GM12878 (cell line): ENCODE data around the gene TAB2. TPM values are rescaled to one million over a fixed set of nuclear protein-coding genes. Genes with fewer than 3 reads are reported as not detected.

ENCODE experiments used
- ATAC-seq: fragments of 200-7000 bp; cut with Tn5 transposase; 3 replicates; pipeline ENCODE4 v1.9.1; 2020; ENCODE audit warnings: mild to moderate bottlenecking, moderate library complexity
- BruUV-seq: library from RNA; stranded (reverse); fragments of 400-500 nt; replicated peaks from 2 replicates; lab custom pipeline; 2021; lab: Mats Ljungman, UMichigan
- CTCF ChIA-PET: fragments of 300-600 bp; sonication (Branson Sonifier 250); formaldehyde crosslinking; extraction: SDS; loops from one replicate; lab custom pipeline; 2021; ENCODE audit warnings: inconsistent platforms; lab: Yijun Ruan, JAX
- POLR2A ChIA-PET: fragments of 350-600 bp; formaldehyde crosslinking; extraction: SDS; loops from one replicate; lab custom pipeline; 2021; ENCODE audit warnings: inconsistent platforms; lab: Charles Lee
- RAD21 ChIA-PET: fragments of 300-600 bp; sonication (Branson Sonifier 250); formaldehyde crosslinking; loops from one replicate; lab custom pipeline; 2023; ENCODE audit warnings: antibody characterized with exemption; ENCODE audit not compliant: unreplicated experiment; lab: Charles Lee
- SMC1A ChIA-PET: fragments of 300-600 bp; sonication (Branson Sonifier 250); formaldehyde crosslinking; loops from one replicate; lab custom pipeline; 2023; ENCODE audit not compliant: unreplicated experiment, uncharacterized antibody; lab: Charles Lee
- DNase-seq: peaks from one replicate; pipeline ENCODE4 v3.0.0-alpha.2; 2011; ENCODE audit warnings: low read depth, low spot score
- FAIRE-seq: peaks from 3 replicates; lab custom pipeline; 2011; peaks lifted over from hg19 to GRCh38; lab: Jason Lieb, UNC
- H2AFZ ChIP-seq: 2 replicates; pipeline ENCODE4 v1.6.0; 2011; ENCODE audit warnings: low read depth, low read length, control low read depth; ENCODE audit not compliant: control insufficient read depth
- H3K27ac ChIP-seq: 2 replicates; pipeline ENCODE4 v1.5.1; 2011; ENCODE audit warnings: control low read depth; ENCODE audit not compliant: control insufficient read depth, insufficient read depth
- H3K27me3 ChIP-seq, 2 experiments: replicated peaks in 1 of 2; 2 replicates each; pipeline versions ENCODE4 v1.6.0 to v1.6.1; 2011; ENCODE audit warnings: low read length in 1 of 2; ENCODE audit not compliant: control insufficient read depth in 2 of 2, insufficient read depth in 2 of 2
- H3K36me3 ChIP-seq, 2 experiments: 2 replicates each; pipeline ENCODE4 v1.5.1; 2011; ENCODE audit warnings: low read length in 1 of 2; ENCODE audit not compliant: control insufficient read depth in 2 of 2, insufficient read depth in 2 of 2
- H3K4me1 ChIP-seq: 2 replicates; pipeline ENCODE4 v1.6.1; 2011; ENCODE audit warnings: mild to moderate bottlenecking, low read length, moderate library complexity, mixed read lengths; ENCODE audit not compliant: control insufficient read depth, insufficient read depth
- H3K4me2 ChIP-seq: 2 replicates; pipeline ENCODE4 v1.6.0; 2011; ENCODE audit warnings: control low read depth; ENCODE audit not compliant: control insufficient read depth, insufficient read depth
- H3K4me3 ChIP-seq: fragments of 200-600 bp; sonication (generic); 2 replicates; pipeline ENCODE4 v1.5.1; 2016
- H3K79me2 ChIP-seq: 2 replicates; pipeline ENCODE4 v1.6.0; 2011; ENCODE audit warnings: low read length; ENCODE audit not compliant: control insufficient read depth, insufficient read depth
- H3K9ac ChIP-seq: 2 replicates; pipeline ENCODE4 v1.8.0; 2011; ENCODE audit warnings: low read length, control low read depth, mixed read lengths; ENCODE audit not compliant: control insufficient read depth, insufficient read depth
- H3K9me3 ChIP-seq: replicated peaks from 3 replicates; pipeline ENCODE4 v1.5.1; 2011; ENCODE audit warnings: mild to moderate bottlenecking, low read length; ENCODE audit not compliant: control insufficient read depth, insufficient read depth
- H4K20me1 ChIP-seq: 2 replicates; pipeline ENCODE4 v1.6.0; 2011; ENCODE audit not compliant: control insufficient read depth, insufficient read depth
- ASH2L ChIP-seq: fragments of 300-600, 200-600 bp; sonication (generic); IDR thresholded peaks from 2 replicates; pipeline ENCODE4 v1.6.1; 2017; ENCODE audit warnings: low read depth, mild to moderate bottlenecking, borderline replicate concordance
- ATF2 ChIP-seq: IDR thresholded peaks from 2 replicates; pipeline ENCODE4 v1.6.1; 2012; ENCODE audit warnings: low read length, inconsistent platforms
- CHD1 ChIP-seq: IDR thresholded peaks from 2 replicates; pipeline ENCODE4 v1.6.1; 2012; ENCODE audit warnings: low read depth, low read length, improper control_type of control experiment
- ESRRA ChIP-seq: IDR thresholded peaks from 2 replicates; pipeline ENCODE4 v1.6.1; 2012; ENCODE audit warnings: mild to moderate bottlenecking, low read length, improper control_type of control experiment
- IKZF1 ChIP-seq: fragments of 450-650 bp; conservative IDR thresholded peaks from 2 replicates; pipeline ENCODE4 v1.6.1; 2017; ENCODE audit warnings: antibody characterized with exemption, mild to moderate bottlenecking
- MEF2B ChIP-seq: fragments of 450-650 bp; IDR thresholded peaks from 2 replicates; pipeline ENCODE4 v1.6.1; 2018; ENCODE audit warnings: mild to moderate bottlenecking, moderate library complexity; ENCODE audit not compliant: partially characterized antibody, poor library complexity, severe bottlenecking
- MTA2 ChIP-seq: fragments of 450-650 bp; IDR thresholded peaks from 2 replicates; pipeline ENCODE4 v1.6.1; 2016; ENCODE audit warnings: low read depth, mild to moderate bottlenecking, moderate library complexity
- MYB ChIP-seq: fragments of 150-350 bp; IDR thresholded peaks from 2 replicates; pipeline ENCODE4 v1.6.1; 2014; ENCODE audit warnings: mild to moderate bottlenecking, low read depth, low read length, borderline replicate concordance
- MYC ChIP-seq: IDR thresholded peaks from 2 replicates; pipeline ENCODE4 v1.6.1; 2011; ENCODE audit warnings: mild to moderate bottlenecking, low read length, moderate library complexity, inconsistent platforms; ENCODE audit not compliant: insufficient read depth, insufficient replicate concordance, insufficient read length, severe bottlenecking
- NFYB ChIP-seq: IDR thresholded peaks from 2 replicates; pipeline ENCODE4 v1.6.1; 2011; ENCODE audit warnings: low read depth, mild to moderate bottlenecking, low read length, improper control_type of control experiment, moderate library complexity; ENCODE audit not compliant: insufficient read depth
- RELA ChIP-seq: fragments of 450-650 bp; IDR thresholded peaks from 2 replicates; pipeline ENCODE4 v1.8.0; 2014; ENCODE audit warnings: borderline replicate concordance; ENCODE audit not compliant: partially characterized antibody
- SIN3A ChIP-seq: IDR thresholded peaks from 2 replicates; pipeline ENCODE4 v1.6.1; 2012; ENCODE audit warnings: low read depth, low read length, improper control_type of control experiment
- SMC3 ChIP-seq: IDR thresholded peaks from 2 replicates; pipeline ENCODE4 v1.6.1; 2011; ENCODE audit warnings: low read length, improper control_type of control experiment, borderline replicate concordance
- ZNF384 ChIP-seq: IDR thresholded peaks from 2 replicates; pipeline ENCODE4 v1.6.1; 2012; ENCODE audit warnings: low read depth, mild to moderate bottlenecking, low read length, improper control_type of control experiment, borderline replicate concordance
- WGBS: methylation state at CpG from one replicate; pipeline ENCODE4 v1.1.6; 2016; ENCODE audit warnings: low lambda C conversion rate; ENCODE audit not compliant: insufficient replicate concordance, insufficient coverage; ENCODE audit errors: missing lambda C conversion rate; 5-methylcytosine and 5-hydroxymethylcytosine counted together
- in situ Hi-C: fragments of 300-500 bp; cut with MboI; formaldehyde crosslinking; loops from 9 replicates; pipeline ENCODE4 v1.14.3; 2018; ENCODE audit warnings: mixed read lengths
- intact Hi-C: fragments of 100-400 bp; cut with micrococcal nuclease; formaldehyde crosslinking; loops from one replicate; pipeline ENCODE4 v1.14.2; 2022; ENCODE audit not compliant: unreplicated experiment
- polyA plus RNA-seq, 11 experiments: library from polyadenylated mRNA; depleted of rRNA in 4 of 11; unstranded in 6 of 11; stranded (reverse) in 5 of 11; fragments of >200 nt; fragmentation: Nextera tagmentation in 4 of 11; fragmentation: Illumina TruSeq in 1 of 11; extraction: Ambion mirVana in 4 of 11; extraction: Trizol in 1 of 11; gene quantifications; 1 replicate in 1 of 11; 2 replicates in 10 of 11; pipeline versions ENCODE4 v1.2.1 to v1.2.3, GENCODE V29; 2011 to 2016; ENCODE audit warnings: inconsistent platforms in 2 of 11, missing spikeins in 2 of 11, low read depth in 1 of 11
- total RNA-seq, 4 experiments: library from RNA; depleted of rRNA in 3 of 4; stranded (reverse); fragments of >200 nt in 3 of 4; fragmentation: Illumina TruSeq in 1 of 4; extraction: Trizol in 1 of 4; gene quantifications; 2 replicates each; pipeline versions ENCODE4 v1.2.1 to v1.2.3, GENCODE V29; 2013 to 2021

Gene TAB2
- total and polyA plus RNA-seq, 10 of the 15 experiments (the other 5 are each of a cell fraction or from before 2014, with no cell fraction given), result 8.9 to 66.3 (median 23.0) TPM

- peaks cover 9% of the 10 kb centered on the region for H3K4me1 ChIP-seq
- H3K36me3 ChIP-seq, result no peaks in the 10 kb centered on the region
- no peaks in the 10 kb centered on the region for H3K79me2 ChIP-seq
- no peaks in the 10 kb centered on the region for H4K20me1 ChIP-seq
- DNase-seq, result no peak
- intact Hi-C loops, result loop anchor here (10.0 kb wide), 1 partner anchor 682 kb away; no protein-coding TSS in a partner anchor
- POLR2A ChIA-PET, result interaction anchor here (0.6 kb wide), 1 partner anchor 259 kb away, joined by 3 read pairs; no protein-coding TSS in a partner anchor
- BruUV-seq, result no TSS peak
- no peak overlapping the region for H3K4me3 ChIP-seq
- no peak for TF ChIP-seq MYB
- no peak for TF ChIP-seq IKZF1
- no peak for TF ChIP-seq NFYB
- no peak for TF ChIP-seq SIN3A
- no peak for TF ChIP-seq MYC
- TF ChIP-seq MTA2, result no peak
- TF ChIP-seq ATF2, result no peak
- no peak for TF ChIP-seq SMC3
- no peak for TF ChIP-seq ASH2L
- no peak for TF ChIP-seq ESRRA
- TF ChIP-seq RELA, result no peak
- no peak for TF ChIP-seq CHD1
- no peak for TF ChIP-seq ZNF384
- no peak for TF ChIP-seq MEF2B
- TF ChIP-seq, all 136 proteins: peak for 0
- no peak overlapping the region for H2AFZ ChIP-seq
- H3K27ac ChIP-seq, result no peak overlapping the region
- ChIA-PET CTCF (interaction anchor here (1.1 kb wide), 2 partner anchors 80 kb away, joined by 4 to 8 read pairs; no protein-coding TSS in a partner anchor), SMC1A (interaction anchor here (0.8 to 7.8 kb wide), 2 partner anchors 15 to 79 kb away, joined by 3 to 100 read pairs; no protein-coding TSS in a partner anchor), RAD21 (interaction anchor here (0.6 to 1.4 kb wide), 2 partner anchors 81 to 371 kb away, joined by 3 to 5 read pairs; no protein-coding TSS in a partner anchor)
- 87% methylated on average over 12 of the region's 12 CpGs for WGBS
- ATAC-seq (no peak), FAIRE-seq (no peak)
- no peaks in the 10 kb centered on the region for H3K27me3 ChIP-seq
- no peaks in the 10 kb centered on the region; the same call in 2 of the 3 replicates for H3K9me3 ChIP-seq
- no peak overlapping the region for H3K4me2 ChIP-seq
- in situ Hi-C loops, result loop anchor here (25.0 kb wide), 1 partner anchor 674 kb away; no protein-coding TSS in a partner anchor
- H3K9ac ChIP-seq, result no peak overlapping the region
Measured at GRCh38 chr6:149436647-149437046, 119.1 kb downstream of the TAB2 start.
